Endothelial cell of umbilical vein (primary cell): ENCODE data around the gene TIAM1. TPM values are rescaled to one million over a fixed set of nuclear protein-coding genes. Genes with fewer than 3 reads are reported as not detected.

Experiments used
- BruUV-seq: library from RNA; stranded (reverse); fragments of 400-500 nt; replicated peaks from 2 replicates; lab custom pipeline; 2021; lab: Mats Ljungman, UMichigan
- CTCF ChIA-PET: fragments of 300-600, 350-600 bp; sonication (Branson Sonifier 250); formaldehyde crosslinking; loops from one replicate; lab custom pipeline; 2021; ENCODE audit warnings: antibody characterized with exemption, inconsistent platforms; lab: Charles Lee
- POLR2A ChIA-PET: fragments of 300-600, 350-600 bp; sonication (Branson Sonifier 250); formaldehyde crosslinking; loops from one replicate; lab custom pipeline; 2021; ENCODE audit warnings: antibody characterized with exemption, inconsistent platforms; lab: Charles Lee
- DNase-seq: peaks from one replicate; pipeline ENCODE4 v3.0.0-alpha.2; 2011; ENCODE audit warnings: low read depth, low spot score
- FAIRE-seq: peaks from 2 replicates; lab custom pipeline; 2011; peaks lifted over from hg19 to GRCh38; lab: Jason Lieb, UNC
- H2AFZ ChIP-seq: 2 replicates; pipeline ENCODE4 v1.6.0; 2012; ENCODE audit warnings: low read depth, low read length, control low read depth, inconsistent platforms
- H3K27ac ChIP-seq: 2 replicates; pipeline ENCODE4 v1.5.1; 2011; ENCODE audit warnings: low read depth, mild to moderate bottlenecking, control low read depth, low read length, moderate library complexity; ENCODE audit not compliant: insufficient read depth
- H3K27me3 ChIP-seq, 2 experiments: 2 replicates each; pipeline versions ENCODE4 v1.6.0 to v1.6.1; 2011; ENCODE audit warnings: low read length in 2 of 2, mixed read lengths in 1 of 2; ENCODE audit not compliant: control insufficient read depth in 2 of 2, insufficient read depth in 2 of 2
- H3K36me3 ChIP-seq, 2 experiments: 2 replicates in 1 of 2; 3 replicates in 1 of 2; pipeline ENCODE4 v1.5.1; 2011; ENCODE audit warnings: low read length in 2 of 2, mild to moderate bottlenecking in 1 of 2, moderate library complexity in 1 of 2; ENCODE audit not compliant: control insufficient read depth in 2 of 2, insufficient read depth in 2 of 2; ENCODE audit errors: extremely low read depth in 1 of 2
- H3K4me1 ChIP-seq: 3 replicates; pipeline ENCODE4 v1.5.1; 2011; ENCODE audit warnings: mild to moderate bottlenecking, low read length; ENCODE audit not compliant: control insufficient read depth, insufficient read depth; ENCODE audit errors: extremely low read depth
- H3K4me2 ChIP-seq: 2 replicates; pipeline ENCODE4 v1.6.1; 2011; ENCODE audit warnings: low read length, control low read depth, mixed read lengths; ENCODE audit not compliant: insufficient read depth
- H3K4me3 ChIP-seq, 3 experiments: fragments of 200-600 bp in 1 of 3; sonication (generic), shearing (Covaris generic) in 1 of 3; replicated peaks in 1 of 3; 2 replicates each; pipeline ENCODE4 v1.5.1; 2011 to 2016; ENCODE audit warnings: control low read depth in 3 of 3, low read length in 3 of 3, mild to moderate bottlenecking in 2 of 3, inconsistent platforms in 1 of 3, low read depth in 1 of 3, moderate library complexity in 1 of 3; ENCODE audit not compliant: insufficient read depth in 1 of 3
- H3K79me2 ChIP-seq: 2 replicates; pipeline ENCODE4 v1.6.0; 2012; ENCODE audit warnings: low read length, inconsistent platforms; ENCODE audit not compliant: control insufficient read depth, insufficient read depth
- H3K9ac ChIP-seq: replicated peaks from 2 replicates; pipeline ENCODE3; 2011; ENCODE audit warnings: low read length, control low read depth; ENCODE audit not compliant: insufficient read depth; ENCODE audit errors: extremely low read depth
- H3K9me1 ChIP-seq: replicated peaks from 3 replicates; pipeline ENCODE4 v1.6.0; 2011; ENCODE audit warnings: mild to moderate bottlenecking, low read length; ENCODE audit not compliant: control insufficient read depth, insufficient read depth; ENCODE audit errors: extremely low read depth
- H3K9me3 ChIP-seq: replicated peaks from 2 replicates; pipeline ENCODE4 v1.5.1; 2012; ENCODE audit warnings: low read length, inconsistent platforms; ENCODE audit not compliant: control insufficient read depth, insufficient read depth
- H4K20me1 ChIP-seq: replicated peaks from 2 replicates; pipeline ENCODE3; 2011; ENCODE audit warnings: mild to moderate bottlenecking, low read length; ENCODE audit not compliant: control insufficient read depth, insufficient read depth; ENCODE audit errors: extremely low read depth
- EZH2 ChIP-seq: IDR thresholded peaks from 2 replicates; pipeline ENCODE4 v1.6.1; 2012; ENCODE audit warnings: borderline replicate concordance, low read depth, mild to moderate bottlenecking, moderate library complexity, low read length, inconsistent platforms; ENCODE audit not compliant: severe bottlenecking
- FOS ChIP-seq: IDR thresholded peaks from 2 replicates; pipeline ENCODE4 v1.6.1; 2011; ENCODE audit warnings: mild to moderate bottlenecking, low read length, moderate library complexity, borderline replicate concordance; ENCODE audit not compliant: insufficient read depth
- GATA2 ChIP-seq: IDR thresholded peaks from 2 replicates; pipeline ENCODE4 v1.7.0; 2011; ENCODE audit warnings: low read depth, mild to moderate bottlenecking, moderate library complexity, mixed read lengths, low read length; ENCODE audit not compliant: insufficient read length, insufficient read depth
- JUN ChIP-seq: IDR thresholded peaks from 2 replicates; pipeline ENCODE4 v1.6.1; 2011; ENCODE audit warnings: borderline replicate concordance, low read depth; ENCODE audit not compliant: insufficient read length, insufficient read depth
- MYC ChIP-seq: IDR thresholded peaks from one replicate; pipeline ENCODE4 v1.6.1; 2011; ENCODE audit warnings: mild to moderate bottlenecking, low read depth, low read length
- POLR2A ChIP-seq: IDR thresholded peaks from 2 replicates; pipeline ENCODE4 v1.6.1; 2012; ENCODE audit warnings: low read depth, mild to moderate bottlenecking, control low read depth, low read length
- POLR2AphosphoS5 ChIP-seq: IDR thresholded peaks from 2 replicates; pipeline ENCODE4 v1.6.1; 2012; ENCODE audit warnings: low read depth, mild to moderate bottlenecking, control low read depth, low read length, moderate library complexity; ENCODE audit not compliant: insufficient read depth
- dilution Hi-C: fragments of 300-500 bp; cut with MboI; formaldehyde crosslinking; loops from one replicate; pipeline ENCODE4 v1.15.0; 2019; ENCODE audit warnings: low sequenced_read_pairs; ENCODE audit not compliant: extremely low pct_ligation_motif_present
- intact Hi-C: fragments of 100-400 bp; cut with micrococcal nuclease; formaldehyde crosslinking; loops from one replicate; pipeline ENCODE4 v1.10.0; 2022
- polyA plus RNA-seq, 4 experiments: library from polyadenylated mRNA; depleted of rRNA in 3 of 4; stranded (reverse) in 3 of 4; unstranded in 1 of 4; fragments of >200 nt; gene quantifications; 2 replicates each; pipeline versions ENCODE4 v1.2.1 to v1.2.3, GENCODE V29; 2011 to 2012; ENCODE audit warnings: missing spikeins in 1 of 4
- total RNA-seq: library from RNA; stranded (reverse); gene quantifications from 2 replicates; pipeline ENCODE4 v1.2.3, GENCODE V29; 2021
- TF ChIP-seq, protein P1 (sequence below): IDR thresholded peaks from 2 replicates; pipeline ENCODE4 v1.6.1; 2011; ENCODE audit not compliant: insufficient read depth, insufficient read length
- TF ChIP-seq, protein P2 (sequence below), 2 donors: IDR thresholded peaks; 1 replicate in 1 of 2; 2 replicates in 1 of 2; pipeline ENCODE4 v1.5.1; 2011; ENCODE audit warnings: low read length in 2 of 2, mild to moderate bottlenecking in 2 of 2, moderate library complexity in 2 of 2, control low read depth in 1 of 2, inconsistent platforms in 1 of 2, low read depth in 1 of 2; ENCODE audit not compliant: insufficient read depth in 1 of 2; ENCODE audit errors: extremely low read depth in 1 of 2

Gene TIAM1
- total and polyA plus RNA-seq, 2 donors (not counting 3 experiments of a cell fraction or from before 2014, with no cell fraction given), result 0.21 to 0.86 TPM

DNA sequence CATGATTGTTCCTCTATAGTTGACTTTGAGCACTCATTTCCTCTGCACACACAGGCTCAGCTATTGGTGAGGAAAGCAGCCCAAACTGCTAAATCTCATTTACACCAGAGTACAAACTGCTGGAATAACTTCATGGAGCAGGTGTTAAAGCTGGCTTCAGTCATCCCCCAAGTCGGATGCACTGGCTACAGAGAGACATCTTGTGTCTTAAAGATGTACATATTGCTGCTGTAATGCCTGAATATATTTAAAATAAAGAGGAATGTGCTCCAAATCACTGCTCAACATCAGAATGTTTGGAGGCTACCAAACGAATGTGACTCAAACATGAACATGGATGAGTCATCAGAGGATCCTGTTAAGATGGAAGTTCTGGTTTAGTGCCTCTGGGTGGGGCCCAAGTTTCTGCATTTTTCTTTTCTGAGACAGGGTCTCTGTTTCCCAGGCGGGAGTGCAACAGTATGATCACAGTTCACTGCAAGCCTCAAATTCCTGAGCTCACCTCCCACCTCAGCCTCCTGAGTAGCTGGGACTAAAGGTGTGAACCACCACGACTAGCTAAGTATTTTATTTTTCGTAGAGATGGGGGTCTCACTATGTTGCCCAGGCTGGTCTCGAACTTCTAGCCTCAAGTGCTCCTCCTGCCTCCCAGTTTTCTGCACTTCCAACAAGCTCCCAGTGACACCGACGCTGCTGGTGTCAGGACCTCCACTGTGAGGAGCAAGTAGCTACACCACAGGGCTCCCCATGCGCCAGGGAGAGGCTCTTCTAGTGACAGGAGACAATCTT, 226.7 kb downstream of the TIAM1 start:
- H3K9ac ChIP-seq, result no peak overlapping the region
- ChIA-PET CTCF (no interaction called here), POLR2A (no interaction called here)
- DNase-seq (no peak), FAIRE-seq (no peak)
- TF ChIP-seq FOS, result no peak
- TF ChIP-seq, protein P1, sequence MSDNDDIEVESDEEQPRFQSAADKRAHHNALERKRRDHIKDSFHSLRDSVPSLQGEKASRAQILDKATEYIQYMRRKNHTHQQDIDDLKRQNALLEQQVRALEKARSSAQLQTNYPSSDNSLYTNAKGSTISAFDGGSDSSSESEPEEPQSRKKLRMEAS, result no peak
- TF ChIP-seq POLR2AphosphoS5, result no peak
- TF ChIP-seq JUN, result peak; percentile 52
- no peak for TF ChIP-seq POLR2A
- TF ChIP-seq EZH2, result no peak
- no peaks in the 10 kb centered on the region for H3K9me1 ChIP-seq
- dilution Hi-C loops (no loop called here), intact Hi-C loops (no loop called here)
- peaks cover 2% of the 10 kb centered on the region for H3K4me1 ChIP-seq
- H3K79me2 ChIP-seq, result no peaks in the 10 kb centered on the region
- H3K27ac ChIP-seq, result no peak overlapping the region
- BruUV-seq, result no TSS peak
- no peaks in the 10 kb centered on the region for H4K20me1 ChIP-seq
- no peaks in the 10 kb centered on the region for H3K27me3 ChIP-seq
- H2AFZ ChIP-seq, result peak overlapping the region; percentile 61
- no peak overlapping the region for H3K4me2 ChIP-seq
- H3K9me3 ChIP-seq, result no peaks in the 10 kb centered on the region
- H3K36me3 ChIP-seq, result no peaks in the 10 kb centered on the region
- H3K4me3 ChIP-seq, result no peak overlapping the region

DNA sequence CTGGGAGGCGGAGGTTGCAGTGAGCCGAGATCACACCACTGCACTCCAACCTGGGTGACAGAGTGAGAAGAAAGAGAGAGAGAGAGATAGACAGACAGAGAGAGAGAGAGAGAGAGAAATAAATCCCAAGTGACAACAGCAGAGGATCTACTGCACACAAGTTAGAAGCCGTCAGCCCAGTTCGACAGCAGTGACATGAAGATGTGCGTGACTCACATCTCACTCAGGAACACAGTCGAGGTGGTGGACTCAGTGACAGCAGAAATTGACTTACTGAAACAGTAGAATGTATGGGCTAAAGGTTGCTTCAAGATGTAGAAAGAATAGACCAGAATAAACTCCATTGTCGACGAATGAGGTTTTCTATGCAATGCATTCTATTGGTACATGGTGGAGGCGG, 228.8 kb downstream of the TIAM1 start:
- Histone ChIP-seq H3K9me3 (no peaks in the 10 kb centered on the region), H3K4me2 (no peak overlapping the region), H3K4me1 (peaks cover 2% of the 10 kb centered on the region), H3K4me3 (no peak overlapping the region), H3K36me3 (no peaks in the 10 kb centered on the region), H3K27ac (no peak overlapping the region), H3K9me1 (no peaks in the 10 kb centered on the region), H3K27me3 (no peaks in the 10 kb centered on the region), H3K9ac (no peak overlapping the region), H3K79me2 (no peaks in the 10 kb centered on the region), H4K20me1 (no peaks in the 10 kb centered on the region), H2AFZ (no peak overlapping the region)
- TF ChIP-seq MYC, result no peak
- TF ChIP-seq, protein P1, result no peak
- no peak for TF ChIP-seq FOS
- TF ChIP-seq JUN, result no peak
- TF ChIP-seq GATA2, result no peak
- TF ChIP-seq, protein P2, sequence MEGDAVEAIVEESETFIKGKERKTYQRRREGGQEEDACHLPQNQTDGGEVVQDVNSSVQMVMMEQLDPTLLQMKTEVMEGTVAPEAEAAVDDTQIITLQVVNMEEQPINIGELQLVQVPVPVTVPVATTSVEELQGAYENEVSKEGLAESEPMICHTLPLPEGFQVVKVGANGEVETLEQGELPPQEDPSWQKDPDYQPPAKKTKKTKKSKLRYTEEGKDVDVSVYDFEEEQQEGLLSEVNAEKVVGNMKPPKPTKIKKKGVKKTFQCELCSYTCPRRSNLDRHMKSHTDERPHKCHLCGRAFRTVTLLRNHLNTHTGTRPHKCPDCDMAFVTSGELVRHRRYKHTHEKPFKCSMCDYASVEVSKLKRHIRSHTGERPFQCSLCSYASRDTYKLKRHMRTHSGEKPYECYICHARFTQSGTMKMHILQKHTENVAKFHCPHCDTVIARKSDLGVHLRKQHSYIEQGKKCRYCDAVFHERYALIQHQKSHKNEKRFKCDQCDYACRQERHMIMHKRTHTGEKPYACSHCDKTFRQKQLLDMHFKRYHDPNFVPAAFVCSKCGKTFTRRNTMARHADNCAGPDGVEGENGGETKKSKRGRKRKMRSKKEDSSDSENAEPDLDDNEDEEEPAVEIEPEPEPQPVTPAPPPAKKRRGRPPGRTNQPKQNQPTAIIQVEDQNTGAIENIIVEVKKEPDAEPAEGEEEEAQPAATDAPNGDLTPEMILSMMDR (IDR thresholded peaks at IDR 0.05; ENCODE audit: extremely low read depth in 1 of 2, insufficient read depth in 1 of 2, low read depth in 1 of 2, low read length in 2 of 2), result no peak
- TF ChIP-seq EZH2, result no peak
- DNase-seq (no peak), FAIRE-seq (no peak)
- dilution Hi-C loops (no loop called here), intact Hi-C loops (no loop called here)
- ChIA-PET CTCF (no interaction called here), POLR2A (no interaction called here)
- no TSS peak for BruUV-seq
